Left lung (tissue), 10 donors: ENCODE measurements around the gene SAMMSON. TPM values are rescaled to one million over a fixed set of nuclear protein-coding genes. Genes with fewer than 3 reads are reported as not detected.

Source experiments
- ATAC-seq: fragments of 200-7000 bp; cut with Tn5 transposase; one replicate; pipeline ENCODE4 v1.9.1; 2020; ENCODE audit warnings: moderate library complexity
- DNase-seq, 4 donors: peaks; one replicate each; pipeline ENCODE4 v3.0.0-alpha.2; 2013 to 2020
- H3K27ac ChIP-seq, 2 donors: fragments of 200-600 bp; sonication (generic) in 1 of 2; one replicate each; pipeline versions ENCODE4 v1.5.0 to v1.8.0; 2020 to 2021
- H3K27me3 ChIP-seq, 2 donors: fragments of 200-600 bp; sonication (generic) in 1 of 2; one replicate each; pipeline versions ENCODE4 v1.5.0 to v1.8.0; 2020 to 2021
- H3K36me3 ChIP-seq, 2 donors: fragments of 200-600 bp; sonication (generic) in 1 of 2; one replicate each; pipeline versions ENCODE4 v1.5.0 to v1.8.0; 2020 to 2021
- H3K4me1 ChIP-seq, 2 donors: fragments of 200-600 bp; one replicate each; pipeline ENCODE4 v1.8.0; 2021
- H3K4me3 ChIP-seq, 2 donors: fragments of 200-600 bp; sonication (generic) in 1 of 2; one replicate each; pipeline versions ENCODE4 v1.5.0 to v1.8.0; 2020 to 2021; ENCODE audit warnings: mild to moderate bottlenecking in 1 of 2
- H3K9me3 ChIP-seq, 2 donors: fragments of 200-600 bp; sonication (generic) in 1 of 2; one replicate each; pipeline versions ENCODE4 v1.5.0 to v1.8.0; 2020 to 2021
- CTCF ChIP-seq, 2 donors: fragments of 200-600 bp; sonication (generic) in 1 of 2; IDR thresholded peaks; one replicate each; pipeline versions ENCODE4 v1.5.0 to v1.8.0; 2021; ENCODE audit warnings: antibody characterized with exemption in 2 of 2
- intact Hi-C, 2 donors: fragments of 100-400 bp; cut with DNase I; formaldehyde crosslinking; loops; one replicate each; pipeline versions ENCODE4 v1.11.2 to v1.14.2; 2022
- polyA plus RNA-seq, 6 donors: library from polyadenylated mRNA; unstranded; fragments of 120-200 nt; gene quantifications; one replicate each; pipeline ENCODE4 v1.2.1, GENCODE V29; 2013; ENCODE audit not compliant: insufficient read length in 6 of 6
- total RNA-seq, 2 donors: library from RNA; stranded (reverse); fragmentation: NEBNext Ultra II Directional; extraction: Animal tissue kit (Norgen Biotek cat#: 25700); gene quantifications; one replicate each; pipeline ENCODE4 v1.2.1, GENCODE V29; 2021
- donor health status: DM: no; HTN: yes; CAD: no.
- donor health status: DM: no; HTN: no; CAD: no.

The SAMMSON gene
- total and polyA plus RNA-seq, 8 donors: 0.09 to 0.20 (median 0.12) TPM; not detected in 4

- DNase-seq (no peak), ATAC-seq (no peak)
- Histone ChIP-seq H3K27me3 (peaks cover 0 to 8% of the 10 kb centered on the region in 2 donors), H3K4me1 (no peaks in the 10 kb centered on the region), H3K9me3 (no peaks in the 10 kb centered on the region), H3K27ac (no peak overlapping the region), H3K4me3 (no peak overlapping the region), H3K36me3 (no peaks in the 10 kb centered on the region)
- TF ChIP-seq CTCF (IDR thresholded peaks at IDR 0.05): no peak
- intact Hi-C loops: no loop called here
Measured at GRCh38 chr3:70065696-70066253, 66.2 kb downstream of the SAMMSON start.

- H3K27ac ChIP-seq: no peak overlapping the region
Measured at GRCh38 chr3:70067860-70068521, 68.5 kb downstream of the SAMMSON start.

GRCh38 chr3:70069557-70069956, 70.0 kb downstream of the SAMMSON start:
- Histone ChIP-seq H3K27ac (no peak overlapping the region), H3K36me3 (no peaks in the 10 kb centered on the region), H3K4me1 (no peaks in the 10 kb centered on the region), H3K27me3 (peaks cover 12 to 43% of the 10 kb centered on the region in 2 donors), H3K9me3 (no peaks in the 10 kb centered on the region), H3K4me3 (no peak overlapping the region)
- DNase-seq: no peak
- no peak for ATAC-seq
- TF ChIP-seq CTCF (IDR thresholded peaks at IDR 0.05): no peak
- intact Hi-C loops: no loop called here

More at GRCh38 chr3:70067860-70068521, 68.5 kb downstream of the SAMMSON start:
- no peak for ATAC-seq
- intact Hi-C loops: no loop called here
- DNase-seq: no peak
- Histone ChIP-seq H3K4me1 (no peaks in the 10 kb centered on the region), H3K36me3 (no peaks in the 10 kb centered on the region), H3K4me3 (no peak overlapping the region), H3K27me3 (peaks cover 4 to 30% of the 10 kb centered on the region in 2 donors), H3K9me3 (no peaks in the 10 kb centered on the region)
- no peak for TF ChIP-seq CTCF (IDR thresholded peaks at IDR 0.05)

GRCh38 chr3:70071138-70071537, 71.6 kb downstream of the SAMMSON start:
- Histone ChIP-seq H3K4me3 (no peak overlapping the region), H3K4me1 (no peaks in the 10 kb centered on the region), H3K9me3 (no peaks in the 10 kb centered on the region), H3K36me3 (no peaks in the 10 kb centered on the region), H3K27me3 (peaks cover 16 to 57% of the 10 kb centered on the region in 2 donors), H3K27ac (no peak overlapping the region)
- DNase-seq (no peak), ATAC-seq (no peak)
- intact Hi-C loops: no loop called here
- no peak for TF ChIP-seq CTCF (IDR thresholded peaks at IDR 0.05)

GRCh38 chr3:70072180-70072579, 72.6 kb downstream of the SAMMSON start:
- intact Hi-C loops: no loop called here
- Histone ChIP-seq H3K4me1 (no peaks in the 10 kb centered on the region), H3K27ac (no peak overlapping the region), H3K36me3 (no peaks in the 10 kb centered on the region), H3K9me3 (no peaks in the 10 kb centered on the region), H3K27me3 (peaks cover 23 to 67% of the 10 kb centered on the region in 2 donors), H3K4me3 (no peak overlapping the region)
- DNase-seq: peak in 1 of 4 donors; percentile 17
- TF ChIP-seq CTCF (IDR thresholded peaks at IDR 0.05): no peak
- peak; percentile 49 for ATAC-seq
